GM18520 (cell line): ENCODE data around the gene SNX8.

Experiments
- ATAC-seq: cut with Tn5 transposase; IDR thresholded peaks from one replicate; pipeline ENCODE4 v1.9.1; 2021; ENCODE audit not compliant: unreplicated experiment

The SNX8 gene

GRCh38 chr7:2208712-2209111 lies 105.5 kb downstream of the SNX8 start:
- ATAC-seq = no peak

GRCh38 chr7:2205036-2205780 lies 109.0 kb downstream of the SNX8 start:
- ATAC-seq = no peak

- ATAC-seq = no peak
Observed at GRCh38 chr7:2204446-2204845, 109.8 kb downstream of the SNX8 start.

- ATAC-seq = no peak
Observed at GRCh38 chr7:2203766-2204300, 110.4 kb downstream of the SNX8 start.

- ATAC-seq = no peak
Observed at GRCh38 chr7:2202901-2203765, 111.1 kb downstream of the SNX8 start.

- ATAC-seq = no peak
Observed at GRCh38 chr7:2202361-2202761, 111.9 kb downstream of the SNX8 start.
